Activated gamma-delta T cell treated with Interleukin-2 at 50 U/mL for 16 hours (primary cell): ENCODE measurements around the gene KANSL1L.

Source experiments
- DNase-seq: peaks from one replicate; pipeline ENCODE4 v3.0.0-alpha.2; 2020

The KANSL1L gene

DNA sequence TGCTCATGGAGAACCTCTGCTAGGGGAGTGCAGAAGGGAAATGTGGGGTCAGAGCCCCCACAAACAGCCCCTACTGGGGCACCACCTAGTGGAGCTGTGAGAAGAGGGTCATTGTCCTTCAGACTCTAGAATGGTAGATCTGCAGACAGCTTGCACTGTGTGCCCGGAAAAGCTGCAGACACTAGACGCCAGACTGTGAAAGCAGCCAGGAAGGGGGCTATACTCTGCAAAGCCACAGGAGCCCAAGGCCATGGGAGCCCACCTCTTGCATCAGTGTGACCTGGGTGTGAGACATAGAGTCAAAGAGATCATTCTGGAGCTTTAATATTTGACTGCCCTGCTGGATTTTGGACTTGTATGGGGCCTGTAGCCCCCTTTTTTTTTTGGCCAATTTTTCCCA lies 107.9 kb downstream of the KANSL1L start:
- no peak for DNase-seq

DNA sequence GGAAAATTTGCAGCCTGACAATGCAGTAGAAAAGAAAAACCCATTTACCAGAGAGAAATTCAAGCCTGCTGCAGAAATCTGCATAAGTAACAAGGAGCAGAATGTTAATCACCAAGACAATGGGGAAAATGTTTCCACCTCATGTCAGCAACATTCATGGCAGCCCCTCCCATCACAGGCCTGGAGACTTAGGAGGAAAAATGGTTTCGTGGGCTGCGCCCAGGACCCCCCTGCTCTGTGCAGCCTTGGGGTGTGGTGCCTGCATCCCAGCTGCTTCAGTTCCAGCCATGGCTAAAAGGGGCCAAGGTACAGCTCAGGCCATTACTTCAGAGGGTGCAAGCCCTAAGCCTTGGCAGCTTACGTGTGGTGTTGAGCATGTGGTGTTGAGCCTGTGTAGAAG lies 115.4 kb downstream of the KANSL1L start:
- DNase-seq = no peak

DNA sequence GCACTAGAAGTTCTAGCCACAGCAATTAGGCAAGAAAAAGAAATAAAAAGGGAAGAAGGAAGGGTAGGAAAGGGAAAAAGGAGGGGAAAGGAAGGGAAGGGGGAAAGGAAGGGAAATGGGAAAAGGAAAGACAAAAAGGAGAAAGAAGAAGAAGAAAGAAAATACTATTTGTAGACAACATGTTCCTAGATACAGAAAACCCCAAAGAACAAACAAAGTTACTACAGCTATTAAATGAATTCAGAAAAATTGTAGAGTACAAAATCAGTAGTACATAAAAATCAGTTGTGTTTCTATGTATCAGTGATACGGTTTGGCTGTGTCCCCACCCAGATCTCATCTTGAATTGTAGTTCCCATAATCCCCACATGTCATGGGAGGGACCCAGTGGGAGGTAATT lies 116.5 kb downstream of the KANSL1L start:
- no peak for DNase-seq

DNA sequence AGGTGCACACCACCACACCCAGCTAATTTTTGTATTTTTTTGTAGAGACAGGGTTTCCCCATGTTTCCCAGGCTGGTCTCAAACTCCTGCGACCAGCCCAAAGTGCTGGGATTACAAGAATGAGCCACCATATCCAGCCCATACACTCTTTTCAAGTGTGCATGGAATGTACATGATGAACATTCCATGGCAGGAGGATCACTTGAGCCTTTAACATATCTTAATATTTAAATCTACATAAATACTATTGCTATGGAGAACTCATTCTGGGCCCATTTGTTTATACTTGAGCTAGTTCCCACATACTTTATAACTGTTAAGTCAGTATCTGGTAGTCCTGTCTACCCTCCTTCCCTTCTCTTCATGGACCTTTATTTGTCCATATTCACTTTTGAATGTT lies 120.3 kb downstream of the KANSL1L start:
- DNase-seq = no peak

DNA sequence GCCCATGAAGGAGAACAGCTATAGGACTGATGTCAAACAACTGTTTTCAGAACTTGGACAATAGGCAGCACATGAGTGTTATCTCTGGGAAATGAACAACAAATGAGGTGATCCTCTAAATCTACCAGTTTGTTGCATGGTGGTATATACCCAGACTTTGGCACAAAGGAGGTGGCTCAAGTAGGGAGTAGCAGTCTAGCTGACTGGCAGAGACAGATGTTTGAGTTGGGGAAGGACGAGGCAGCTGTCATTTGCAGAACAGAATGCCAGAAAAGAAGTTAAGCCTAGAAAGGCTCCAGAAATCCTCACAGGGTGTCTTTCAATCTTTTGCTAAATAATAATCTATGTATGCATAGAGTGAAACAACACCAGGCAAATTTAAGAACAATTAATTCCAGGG lies 121.4 kb downstream of the KANSL1L start:
- no peak for DNase-seq

DNA sequence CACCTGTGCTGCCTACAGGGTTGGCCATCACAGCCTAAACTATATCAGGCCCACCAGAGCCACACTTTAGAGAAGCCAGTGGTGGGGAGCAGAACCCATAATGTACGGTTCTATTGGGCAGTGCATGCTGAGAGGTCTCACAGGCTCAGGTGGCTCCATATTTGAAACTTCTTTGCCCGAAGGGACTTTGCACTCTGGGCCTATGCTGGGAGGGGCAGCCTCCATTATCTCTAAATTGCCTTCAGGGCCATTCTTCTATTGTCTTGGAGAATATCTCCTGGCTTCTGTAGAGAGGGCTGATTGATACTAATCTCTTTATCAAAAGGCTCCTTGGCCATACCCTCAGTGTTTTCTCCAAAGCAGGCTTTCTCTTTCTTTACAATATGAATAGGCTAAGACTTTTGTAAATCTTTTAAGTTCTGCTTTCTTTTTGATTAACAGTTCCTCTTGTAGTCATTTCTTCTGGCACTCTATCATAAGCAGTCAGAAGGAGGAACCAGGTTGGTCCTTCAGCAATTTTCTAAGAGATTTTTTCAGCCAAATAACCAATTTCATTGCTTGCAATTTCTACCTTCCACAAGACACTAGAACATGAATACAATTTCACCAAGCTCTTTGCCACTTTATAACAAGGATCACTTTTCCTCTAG lies 124.2 kb downstream of the KANSL1L start:
- no peak for DNase-seq

DNA sequence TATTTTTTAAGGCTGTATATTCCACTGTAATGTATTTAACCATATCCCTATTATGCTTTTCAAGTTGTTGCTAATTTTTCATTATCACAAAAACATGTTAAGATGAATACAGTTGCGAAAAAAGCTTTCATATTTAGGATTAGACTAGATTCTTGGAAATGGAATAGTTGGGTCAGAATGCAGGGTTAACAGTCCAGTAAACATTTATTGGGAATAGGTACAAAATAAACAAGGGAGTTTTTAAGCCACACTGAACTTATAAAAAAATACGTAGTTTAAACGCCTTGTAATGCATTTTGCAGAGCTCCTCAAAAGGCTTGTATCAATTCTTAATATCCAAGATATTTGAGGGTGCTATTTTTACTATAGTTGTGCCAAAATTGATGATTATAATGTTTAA lies 133.1 kb downstream of the KANSL1L start:
- DNase-seq = no peak

DNA sequence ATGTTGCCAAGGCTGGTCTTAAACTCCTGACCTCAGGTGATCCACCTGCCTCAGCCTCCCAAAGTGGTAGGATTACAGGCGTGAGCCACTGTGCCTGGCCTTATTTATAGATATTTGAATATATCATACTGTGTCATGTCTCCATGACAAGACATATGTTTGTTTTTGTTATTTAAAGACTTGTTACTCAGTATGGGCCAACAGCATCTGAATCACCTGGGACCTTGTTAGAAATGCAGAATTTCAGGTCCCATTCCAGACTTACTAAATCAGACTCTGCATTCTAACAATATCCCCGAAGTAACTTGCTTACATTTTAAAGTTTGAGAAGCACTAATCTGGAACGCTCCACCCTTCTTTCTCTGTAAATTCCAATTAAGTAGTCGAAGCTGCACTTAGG lies 135.5 kb downstream of the KANSL1L start:
- DNase-seq = no peak

DNA sequence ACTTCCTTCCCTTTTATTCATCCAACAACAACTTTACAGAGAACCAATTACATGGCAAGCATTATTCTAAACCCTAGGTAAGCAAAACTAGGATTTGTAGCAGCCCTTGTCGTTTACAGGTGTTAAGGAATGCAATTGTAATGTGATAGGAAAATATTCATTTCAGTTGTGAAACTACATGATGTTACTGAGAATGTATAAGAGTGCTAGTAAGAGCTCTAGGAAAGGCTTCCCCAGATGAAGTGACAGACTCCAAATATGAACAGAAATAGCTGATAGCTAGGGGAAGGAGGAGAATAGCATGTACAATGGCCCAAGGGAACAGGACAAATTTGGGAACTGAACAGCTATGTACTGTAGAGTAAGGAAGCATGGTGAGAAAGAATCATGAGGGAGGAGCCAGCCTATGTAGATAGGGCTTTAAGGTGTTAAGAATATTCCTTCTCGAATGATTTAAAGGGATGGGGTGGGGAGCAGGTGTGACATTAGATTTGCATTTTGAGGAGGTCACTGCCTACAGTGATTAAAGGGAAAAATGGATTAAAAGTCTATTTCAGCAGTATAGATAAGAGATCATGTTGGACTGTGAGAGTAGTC lies 137.0 kb downstream of the KANSL1L start:
- DNase-seq = no peak

DNA sequence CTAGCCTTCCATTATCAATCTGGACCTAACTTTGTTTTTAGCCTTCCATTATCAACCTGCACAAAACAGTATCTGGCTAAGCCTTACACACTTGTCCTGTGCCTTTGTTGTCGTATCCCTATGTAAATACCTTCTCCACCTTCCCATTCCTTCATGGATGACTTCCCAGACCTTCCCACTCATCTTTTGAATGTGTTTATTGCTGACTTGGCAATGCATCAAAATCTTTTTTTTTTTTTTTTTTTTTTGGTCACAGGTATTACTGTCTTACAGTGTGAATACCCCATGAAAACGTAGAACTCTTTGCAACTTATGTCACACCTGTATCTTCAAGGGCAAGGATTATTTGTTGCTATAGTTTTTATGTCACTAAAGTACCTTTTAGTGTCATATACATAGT lies 143.0 kb downstream of the KANSL1L start:
- DNase-seq = no peak

DNA sequence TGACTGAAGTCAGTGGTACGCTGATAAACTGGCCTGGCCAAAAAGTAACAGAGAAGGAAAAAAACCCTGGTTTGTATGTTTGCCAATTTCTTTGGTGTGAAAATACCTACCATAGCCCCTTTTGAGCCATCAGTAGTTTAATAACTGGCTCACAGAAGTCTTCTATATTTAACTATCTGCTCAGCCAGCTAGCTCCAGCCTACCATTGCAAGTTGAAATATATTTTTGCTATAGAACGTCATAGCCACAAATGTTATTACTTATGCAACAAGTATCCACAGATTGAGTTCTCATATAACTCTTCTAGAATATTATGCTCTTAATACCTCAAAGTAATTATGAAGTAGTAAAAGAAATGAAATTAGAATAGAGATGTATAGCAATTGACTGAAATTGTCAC lies 143.6 kb downstream of the KANSL1L start:
- DNase-seq = no peak

DNA sequence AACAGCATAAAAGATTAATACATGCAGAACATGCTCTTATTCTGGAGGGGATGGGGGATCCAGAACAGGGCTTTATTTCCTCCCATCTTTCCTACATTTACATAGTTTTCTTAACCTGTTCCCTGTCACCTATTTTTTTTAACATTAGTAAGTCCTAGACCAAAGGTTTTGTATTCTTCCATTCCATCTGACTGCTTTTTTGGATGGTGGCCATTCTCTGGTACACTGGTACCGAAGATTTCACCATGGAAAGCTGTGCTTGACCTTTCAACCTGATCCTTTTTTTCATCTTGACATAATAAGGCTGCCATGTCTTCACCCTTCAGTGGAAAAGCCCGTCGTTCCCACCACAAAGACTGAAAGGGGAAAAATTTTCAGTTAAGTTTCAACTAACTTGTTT lies 148.4 kb downstream of the KANSL1L start:
- no peak for DNase-seq

DNA sequence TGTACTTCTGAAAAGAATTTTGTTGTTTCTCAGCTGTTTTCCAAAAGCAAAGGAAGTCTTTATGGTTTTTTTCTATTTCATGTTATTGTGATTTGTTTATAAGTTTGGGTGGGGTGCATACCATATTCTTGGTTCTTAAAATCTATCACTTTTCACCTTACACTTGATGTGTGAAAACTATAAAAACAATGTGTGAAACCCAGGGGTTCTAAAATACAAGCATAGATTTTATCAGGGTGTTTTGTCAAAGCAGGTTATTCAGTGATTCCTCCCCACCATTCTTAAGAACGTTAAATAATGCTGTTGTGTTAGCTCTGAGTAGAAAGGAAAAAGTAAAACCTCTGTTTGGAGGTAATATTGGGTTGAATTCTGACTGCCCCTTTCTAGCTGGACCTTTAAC lies 151.1 kb downstream of the KANSL1L start:
- no peak for DNase-seq

DNA sequence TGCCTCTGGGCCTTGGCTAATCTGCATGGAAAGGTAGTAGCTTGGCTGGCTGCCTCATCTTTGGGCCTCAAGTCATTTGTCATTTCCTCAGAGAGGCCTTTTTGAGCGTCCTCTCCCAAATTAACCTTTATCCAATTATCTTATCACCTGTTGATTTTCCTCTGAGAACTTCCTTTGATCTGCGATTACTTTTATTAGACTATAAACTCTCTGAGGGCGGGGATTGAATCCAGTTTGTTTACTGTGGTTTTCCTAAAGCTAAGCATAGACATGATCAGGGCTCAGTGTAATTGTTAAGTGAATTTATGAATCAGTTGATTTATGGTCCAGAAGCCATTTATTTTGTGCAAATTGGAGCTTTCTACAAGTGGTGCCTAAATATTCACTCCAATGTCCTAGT lies 161.3 kb downstream of the KANSL1L start:
- no peak for DNase-seq

DNA sequence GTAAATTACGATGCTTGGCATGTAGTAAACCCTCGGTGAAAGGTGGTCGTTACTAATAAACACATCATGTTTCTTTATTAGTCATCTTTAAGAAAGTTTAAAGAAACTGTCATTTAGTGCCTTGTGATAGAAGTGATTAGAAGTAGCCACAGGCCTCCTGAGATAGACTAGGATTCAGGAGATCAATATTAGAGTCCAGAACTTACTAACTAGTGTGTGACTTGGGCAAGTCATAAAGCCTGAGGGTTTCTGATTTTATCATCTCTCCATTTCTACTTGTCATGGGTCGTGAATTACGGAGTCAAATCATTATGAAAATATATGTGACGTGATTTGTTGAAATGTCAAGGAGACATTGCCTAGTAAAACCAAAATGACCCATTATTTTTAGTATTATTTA lies 162.1 kb downstream of the KANSL1L start:
- no peak for DNase-seq

DNA sequence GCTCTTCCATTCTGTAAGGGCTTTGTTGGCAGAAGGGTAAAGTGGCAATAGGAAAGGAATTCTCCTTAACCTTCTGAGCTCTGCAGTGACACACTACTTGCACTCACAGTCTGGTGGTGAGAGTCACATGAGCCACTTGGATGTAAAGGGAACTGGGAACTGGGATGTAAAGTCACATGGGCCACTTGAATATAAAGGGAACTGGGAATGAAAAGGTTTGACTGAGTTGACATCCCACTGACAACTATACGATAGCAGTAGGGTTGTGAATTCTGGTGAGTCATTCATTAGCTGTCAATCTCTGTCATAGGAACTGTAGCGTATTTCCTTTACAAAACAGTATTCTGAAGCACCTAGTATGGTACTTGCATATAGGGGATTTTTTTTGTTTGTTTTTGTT lies 163.3 kb downstream of the KANSL1L start:
- DNase-seq = no peak

DNA sequence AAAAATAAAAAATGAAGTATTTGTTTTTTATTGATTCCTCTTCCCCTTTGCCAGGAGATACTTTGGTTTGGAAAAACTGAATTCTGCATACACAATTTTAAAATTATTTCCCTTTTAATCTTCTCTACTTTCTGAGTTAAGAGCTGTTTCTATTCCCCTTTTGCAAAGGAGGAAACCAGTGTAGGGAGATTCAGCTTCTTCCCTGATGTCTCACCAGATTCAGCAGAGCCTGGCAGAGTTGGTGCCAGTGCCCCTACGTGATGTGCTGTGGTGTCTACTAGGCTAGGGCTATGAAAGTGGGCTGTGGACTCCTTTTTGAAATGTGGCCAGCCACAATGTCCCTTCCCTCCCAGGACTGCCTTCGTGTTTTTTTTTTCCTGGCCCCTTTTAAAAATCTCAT lies 166.3 kb downstream of the KANSL1L start:
- no peak for DNase-seq

DNA sequence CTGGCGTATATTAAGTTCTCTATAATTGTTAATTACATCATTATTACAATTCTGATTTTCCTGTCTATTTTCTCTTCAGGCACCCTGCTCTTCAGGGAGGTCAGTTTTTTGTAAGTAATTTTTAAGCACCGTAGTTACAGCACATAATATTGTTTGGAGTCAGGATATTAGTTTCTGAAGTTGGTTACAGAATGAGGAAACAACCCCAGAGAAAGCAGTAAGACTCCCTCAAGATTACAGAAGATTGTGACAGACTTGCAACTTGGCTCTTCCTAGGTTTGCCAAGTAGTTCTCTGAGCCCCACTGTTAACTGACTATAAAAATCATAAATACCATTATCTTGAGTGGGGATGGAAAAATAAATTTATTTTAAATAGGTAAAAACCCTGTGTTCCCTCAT lies 167.8 kb downstream of the KANSL1L start:
- no peak for DNase-seq

DNA sequence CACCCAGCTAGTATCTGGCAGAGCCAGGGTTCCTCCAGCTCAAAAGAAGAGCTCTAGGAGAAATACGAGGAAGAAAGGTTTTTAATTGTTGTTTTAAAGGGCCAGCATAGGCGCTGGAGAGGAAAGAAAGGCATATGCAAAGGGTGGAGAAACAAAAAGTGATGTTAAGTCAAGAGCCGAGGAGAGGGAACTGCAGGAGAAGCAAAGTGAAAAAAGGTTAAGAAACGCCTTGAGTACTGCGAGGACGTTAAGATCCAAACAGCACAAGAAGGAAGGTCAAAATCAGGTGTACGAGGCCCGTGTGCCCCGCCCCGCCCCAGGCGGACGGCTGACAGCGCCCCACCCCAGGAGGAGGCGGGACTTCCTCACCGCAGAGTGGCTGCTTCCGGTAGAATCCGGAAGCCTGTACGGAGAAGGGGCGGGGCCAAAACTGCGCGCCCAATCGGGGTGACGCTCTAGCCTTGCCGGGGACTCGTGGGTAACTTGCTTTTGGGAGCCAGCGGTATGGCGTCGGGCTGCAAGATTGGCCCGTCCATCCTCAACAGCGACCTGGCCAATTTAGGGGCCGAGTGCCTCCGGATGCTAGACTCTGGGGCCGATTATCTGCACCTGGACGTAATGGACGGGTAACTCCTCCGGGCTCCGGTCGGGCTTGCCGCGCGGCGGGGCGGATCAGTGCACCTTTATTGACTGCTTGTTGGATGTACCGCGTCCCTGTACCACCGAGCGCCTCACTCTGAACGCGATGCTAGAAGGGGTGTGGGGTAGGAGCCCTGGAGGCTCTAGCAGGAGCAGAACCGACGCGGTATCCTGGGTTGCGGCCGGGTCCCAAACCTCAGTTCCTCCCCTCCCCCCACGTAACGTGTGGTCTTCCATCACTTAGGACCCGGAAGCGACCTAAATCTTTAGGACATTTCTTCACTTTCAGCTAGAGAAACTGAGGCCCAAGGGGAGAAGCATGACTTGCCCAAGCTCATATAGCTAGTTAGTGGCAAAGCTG lies 168.8 kb downstream of the KANSL1L start, which contains the start of gene RPE:
Gene RPE, plus strand, starts transcription at position 481 of the 1,000 bp plus-strand sequence. Its CDS starts 24 bp downstream, at position 505.
- DNase-seq = peak; percentile 98

DNA sequence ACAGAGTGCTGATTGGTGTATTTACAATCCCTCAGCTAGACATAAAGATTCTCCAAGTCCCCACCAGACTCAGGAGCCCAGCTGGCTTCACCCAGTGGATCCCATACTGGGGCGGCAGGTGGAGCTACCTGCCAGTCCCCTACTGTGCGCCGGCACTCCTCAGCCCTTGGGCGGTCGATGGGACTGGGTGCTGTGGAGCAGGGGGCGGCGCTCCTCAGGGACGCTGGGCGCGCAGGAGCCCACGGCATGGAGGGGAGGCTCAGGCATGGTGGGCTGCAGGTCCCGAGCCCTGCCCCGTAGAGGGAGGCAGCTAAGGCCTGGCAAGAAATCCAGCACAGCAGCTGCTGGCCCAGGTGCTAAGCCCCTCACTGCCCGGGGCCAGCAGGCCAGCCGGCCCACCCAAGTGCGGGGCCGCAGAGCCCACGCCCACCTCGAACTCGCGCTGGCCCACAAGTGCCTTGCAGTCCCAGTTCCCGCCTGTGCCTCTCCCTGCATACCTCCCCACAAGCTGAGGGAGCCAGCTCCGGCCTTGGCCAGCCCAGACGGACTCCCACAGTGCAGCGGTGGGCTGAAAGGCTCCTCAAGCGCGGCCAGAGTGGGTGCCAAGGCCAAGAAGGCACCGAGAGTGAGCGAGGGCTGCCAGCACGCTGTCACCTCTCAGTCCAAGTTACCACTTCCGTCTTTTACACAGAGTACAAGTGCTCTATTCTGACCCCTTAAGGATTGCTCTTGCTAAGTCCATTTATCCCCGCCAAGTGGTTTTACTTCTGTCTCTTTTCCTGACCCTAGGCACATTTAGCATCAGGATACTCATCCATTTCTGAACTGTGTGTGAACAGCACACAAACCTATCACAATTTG lies 170.5 kb downstream of the KANSL1L start:
- DNase-seq = no peak

DNA sequence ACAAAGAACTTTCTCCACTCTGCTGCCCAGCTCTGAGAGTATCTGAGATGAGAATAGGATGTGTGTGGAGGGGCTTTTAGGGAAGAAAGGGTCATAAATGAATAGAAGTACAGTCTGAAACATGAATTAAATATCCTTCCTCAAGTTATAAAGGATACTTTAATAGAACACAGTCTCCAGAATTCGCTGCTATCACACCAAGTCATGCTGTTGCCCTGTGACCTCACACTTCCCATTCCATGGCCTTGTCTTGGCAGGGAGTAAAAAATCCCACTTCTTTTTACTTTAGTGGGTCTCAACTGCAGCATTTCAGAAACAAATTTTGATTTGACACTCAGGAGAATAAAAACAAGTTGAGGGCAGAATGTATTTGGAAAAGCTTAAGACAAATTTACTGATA lies 172.6 kb downstream of the KANSL1L start:
- no peak for DNase-seq

DNA sequence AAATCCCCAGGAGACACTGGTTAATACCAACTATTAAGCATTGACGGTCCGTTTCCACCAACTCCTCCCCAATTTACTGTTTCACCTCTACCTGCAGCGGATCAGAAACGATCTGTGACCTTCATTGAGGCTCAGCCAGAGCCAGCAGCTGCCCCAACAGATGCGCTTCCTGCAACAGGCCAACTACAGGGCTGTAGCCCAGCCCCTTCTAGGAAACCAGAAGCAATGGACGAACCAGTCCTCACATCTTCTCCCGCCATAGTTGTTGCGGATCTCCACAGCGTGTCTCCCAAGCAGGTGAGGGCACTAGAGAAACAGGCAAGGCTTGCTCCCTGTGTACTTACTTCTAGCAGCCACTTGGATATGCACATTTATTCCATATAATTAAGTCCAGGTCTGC lies 177.2 kb downstream of the KANSL1L start:
- DNase-seq = no peak

DNA sequence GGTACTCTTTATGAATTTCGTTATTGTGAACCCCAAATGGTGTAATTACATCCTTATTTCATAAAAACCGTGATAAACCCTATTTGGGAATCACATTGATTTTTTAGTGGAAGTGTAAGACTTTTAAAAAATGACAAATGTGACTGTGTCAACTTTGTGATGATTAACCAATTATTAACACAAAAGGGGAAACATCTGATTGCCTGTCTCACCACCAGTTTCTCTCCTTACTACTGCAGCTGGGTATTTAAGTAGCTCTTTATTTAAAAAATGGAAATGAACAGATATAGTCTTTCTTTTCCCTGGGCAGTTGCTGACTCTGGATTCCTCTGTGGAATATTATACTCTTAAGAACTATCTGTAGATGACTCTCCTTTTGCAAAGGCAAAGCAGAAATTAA lies 180.4 kb downstream of the KANSL1L start:
- DNase-seq = no peak
